Astrocyte (in vitro differentiated cells and primary cell): Measurements from ENCODE around the gene CCNL2. TPM values are rescaled to one million over a fixed set of nuclear protein-coding genes. Genes with fewer than 3 reads are reported as not detected.
A peak's percentile ranks its signal among the peaks of the same experiment; 100 is the strongest.

Experiments used
- DNase-seq: peaks from one replicate; pipeline ENCODE4 v3.0.0-alpha.2; 2010; ENCODE audit warnings: low read depth
- FAIRE-seq: peaks from 2 replicates; lab custom pipeline; 2011; peaks lifted over from hg19 to GRCh38; lab: Jason Lieb, UNC
- H2AFZ ChIP-seq: 2 replicates; pipeline ENCODE4 v1.6.0; 2012; ENCODE audit warnings: low read depth, low read length, inconsistent platforms
- H3K27ac ChIP-seq: 2 replicates; pipeline ENCODE4 v1.5.1; 2011; ENCODE audit warnings: low read depth, low read length, inconsistent platforms
- H3K27me3 ChIP-seq: 2 replicates; pipeline ENCODE4 v1.6.0; 2011; ENCODE audit warnings: low read length, inconsistent platforms; ENCODE audit not compliant: insufficient read depth
- H3K36me3 ChIP-seq: 2 replicates; pipeline ENCODE4 v1.5.1; 2011; ENCODE audit warnings: low read length, inconsistent platforms; ENCODE audit not compliant: insufficient read depth
- H3K4me1 ChIP-seq: 2 replicates; pipeline ENCODE4 v1.5.1; 2011; ENCODE audit warnings: low read length, inconsistent platforms; ENCODE audit not compliant: insufficient read depth
- H3K4me2 ChIP-seq: 2 replicates; pipeline ENCODE4 v1.6.0; 2012; ENCODE audit warnings: low read length, inconsistent platforms
- H3K4me3 ChIP-seq: 2 replicates; pipeline ENCODE4 v1.5.1; 2011; ENCODE audit warnings: low read depth, mild to moderate bottlenecking, low read length, inconsistent platforms; ENCODE audit not compliant: insufficient read depth
- H3K79me2 ChIP-seq: 2 replicates; pipeline ENCODE4 v1.6.0; 2012; ENCODE audit warnings: mild to moderate bottlenecking, low read length, inconsistent platforms; ENCODE audit not compliant: insufficient read depth
- H3K9ac ChIP-seq: 2 replicates; pipeline ENCODE4 v1.6.0; 2012; ENCODE audit warnings: mild to moderate bottlenecking, low read length, inconsistent platforms
- H3K9me3 ChIP-seq: 2 replicates; pipeline ENCODE4 v1.5.1; 2012; ENCODE audit warnings: low read depth, mild to moderate bottlenecking, low read length, inconsistent platforms; ENCODE audit not compliant: insufficient read depth
- H4K20me1 ChIP-seq: 2 replicates; pipeline ENCODE4 v1.6.0; 2012; ENCODE audit warnings: low read length, inconsistent platforms; ENCODE audit not compliant: insufficient read depth
- H3K27ac Mint-ChIP-seq: one replicate; pipeline ENCODE4 v1.8.0; 2021; ENCODE audit warnings: mild to moderate bottlenecking, mixed read lengths; ENCODE audit not compliant: unreplicated experiment
- H3K27me3 Mint-ChIP-seq: one replicate; pipeline ENCODE4 v1.8.0; 2021; ENCODE audit warnings: low read depth, mixed read lengths; ENCODE audit not compliant: unreplicated experiment
- H3K36me3 Mint-ChIP-seq: one replicate; pipeline ENCODE4 v1.8.0; 2021; ENCODE audit warnings: low read depth, mixed read lengths; ENCODE audit not compliant: unreplicated experiment
- H3K4me1 Mint-ChIP-seq: one replicate; pipeline ENCODE4 v1.8.0; 2021; ENCODE audit warnings: low read depth, mixed read lengths; ENCODE audit not compliant: unreplicated experiment
- H3K4me3 Mint-ChIP-seq: one replicate; pipeline ENCODE4 v1.8.0; 2021; ENCODE audit warnings: mild to moderate bottlenecking, moderate library complexity, mixed read lengths; ENCODE audit not compliant: unreplicated experiment
- H3K9me3 Mint-ChIP-seq: one replicate; pipeline ENCODE4 v1.8.0; 2021; ENCODE audit warnings: mild to moderate bottlenecking, mixed read lengths; ENCODE audit not compliant: unreplicated experiment
- EZH2 ChIP-seq: IDR thresholded peaks from 2 replicates; pipeline ENCODE4 v1.6.1; 2012; ENCODE audit warnings: mild to moderate bottlenecking, low read length, inconsistent platforms; ENCODE audit not compliant: insufficient read depth
- total RNA-seq: library from RNA; stranded (reverse); gene quantifications from 2 replicates; pipeline ENCODE4 v1.2.1, GENCODE V29; 2021
- TF ChIP-seq, protein P1 (sequence below): IDR thresholded peaks from 2 replicates; pipeline ENCODE4 v1.5.1; 2011; ENCODE audit warnings: low read depth, mild to moderate bottlenecking, inconsistent platforms, low read length, moderate library complexity; ENCODE audit not compliant: insufficient read depth

Gene CCNL2
- total RNA-seq, 1 donor from 2014 or later, result 194 TPM

DNA sequence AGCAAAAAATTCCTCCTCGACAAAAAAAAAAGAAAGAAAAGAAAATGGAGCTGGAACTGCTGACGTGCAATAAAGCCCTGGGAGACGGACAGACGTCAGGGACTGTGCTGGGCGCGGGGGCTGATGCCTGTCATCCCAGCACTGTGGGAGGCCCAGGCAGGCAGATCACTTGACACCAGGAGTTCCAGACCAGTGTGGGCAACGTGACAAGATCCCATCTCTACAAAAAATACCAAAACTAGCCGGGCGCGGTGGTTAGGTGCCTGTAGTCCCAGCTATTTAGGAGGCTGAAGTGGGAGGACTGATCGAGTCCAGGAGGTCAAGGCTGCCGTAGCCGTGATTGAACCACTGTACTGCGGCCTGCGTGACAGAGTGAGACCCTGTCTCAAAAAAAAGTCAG lies 25.6 kb upstream of the CCNL2 start:
- DNase-seq (no peak), FAIRE-seq (no peak)
- Histone ChIP-seq H4K20me1 (no peaks in the 10 kb centered on the region), H3K27ac (no peak overlapping the region), H3K36me3 (no peaks in the 10 kb centered on the region), H3K4me3 (no peak overlapping the region), H3K9me3 (no peaks in the 10 kb centered on the region), H2AFZ (no peak overlapping the region), H3K9ac (no peak overlapping the region), H3K4me1 (peaks cover 12% of the 10 kb centered on the region), H3K27me3 (no peaks in the 10 kb centered on the region), H3K4me2 (no peak overlapping the region), H3K79me2 (no peaks in the 10 kb centered on the region)
- Mint-ChIP-seq H3K4me3 (no peak overlapping the region), H3K4me1 (peaks cover 16% of the 10 kb centered on the region), H3K27me3 (peaks cover 2% of the 10 kb centered on the region), H3K36me3 (no peaks in the 10 kb centered on the region), H3K9me3 (no peaks in the 10 kb centered on the region), H3K27ac (no peak overlapping the region)
- TF ChIP-seq EZH2, result no peak
- TF ChIP-seq, protein P1, sequence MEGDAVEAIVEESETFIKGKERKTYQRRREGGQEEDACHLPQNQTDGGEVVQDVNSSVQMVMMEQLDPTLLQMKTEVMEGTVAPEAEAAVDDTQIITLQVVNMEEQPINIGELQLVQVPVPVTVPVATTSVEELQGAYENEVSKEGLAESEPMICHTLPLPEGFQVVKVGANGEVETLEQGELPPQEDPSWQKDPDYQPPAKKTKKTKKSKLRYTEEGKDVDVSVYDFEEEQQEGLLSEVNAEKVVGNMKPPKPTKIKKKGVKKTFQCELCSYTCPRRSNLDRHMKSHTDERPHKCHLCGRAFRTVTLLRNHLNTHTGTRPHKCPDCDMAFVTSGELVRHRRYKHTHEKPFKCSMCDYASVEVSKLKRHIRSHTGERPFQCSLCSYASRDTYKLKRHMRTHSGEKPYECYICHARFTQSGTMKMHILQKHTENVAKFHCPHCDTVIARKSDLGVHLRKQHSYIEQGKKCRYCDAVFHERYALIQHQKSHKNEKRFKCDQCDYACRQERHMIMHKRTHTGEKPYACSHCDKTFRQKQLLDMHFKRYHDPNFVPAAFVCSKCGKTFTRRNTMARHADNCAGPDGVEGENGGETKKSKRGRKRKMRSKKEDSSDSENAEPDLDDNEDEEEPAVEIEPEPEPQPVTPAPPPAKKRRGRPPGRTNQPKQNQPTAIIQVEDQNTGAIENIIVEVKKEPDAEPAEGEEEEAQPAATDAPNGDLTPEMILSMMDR, result no peak

- Mint-ChIP-seq H3K4me3 (peak overlapping the region; percentile 50), H3K9me3 (no peaks in the 10 kb centered on the region), H3K4me1 (peaks cover 13% of the 10 kb centered on the region), H3K27ac (peak overlapping the region; percentile 87), H3K36me3 (peaks cover 3% of the 10 kb centered on the region), H3K27me3 (peaks cover 2% of the 10 kb centered on the region)
- peaks cover 12% of the 10 kb centered on the region for H3K4me1 ChIP-seq
- DNase-seq (no peak), FAIRE-seq (no peak)
- no peak overlapping the region for H3K27ac ChIP-seq
- no peak for TF ChIP-seq EZH2
- TF ChIP-seq, protein P1, result no peak
- no peak overlapping the region for H3K4me3 ChIP-seq
- no peaks in the 10 kb centered on the region for H3K27me3 ChIP-seq
- no peaks in the 10 kb centered on the region for H3K36me3 ChIP-seq
- no peaks in the 10 kb centered on the region for H3K9me3 ChIP-seq
- H2AFZ ChIP-seq, result no peak overlapping the region
- H4K20me1 ChIP-seq, result no peaks in the 10 kb centered on the region
- peak overlapping the region; percentile 4 for H3K4me2 ChIP-seq
- no peaks in the 10 kb centered on the region for H3K79me2 ChIP-seq
- no peak overlapping the region for H3K9ac ChIP-seq
These were observed 24.1 kb upstream of the CCNL2 start for GRCh38 chr1:1423245-1423597.

GRCh38 chr1:1422465-1423244 lies 23.5 kb upstream of the CCNL2 start:
- Mint-ChIP-seq H3K4me3 (peak overlapping the region; percentile 50), H3K27ac (peak overlapping the region; percentile 87), H3K4me1 (peaks cover 14% of the 10 kb centered on the region), H3K27me3 (peaks cover 2% of the 10 kb centered on the region), H3K36me3 (peaks cover 3% of the 10 kb centered on the region), H3K9me3 (no peaks in the 10 kb centered on the region)
- peaks cover 12% of the 10 kb centered on the region for H3K4me1 ChIP-seq
- no peaks in the 10 kb centered on the region for H3K36me3 ChIP-seq
- no peaks in the 10 kb centered on the region for H3K9me3 ChIP-seq
- H3K9ac ChIP-seq, result no peak overlapping the region
- H3K27ac ChIP-seq, result no peak overlapping the region
- TF ChIP-seq EZH2, result no peak
- TF ChIP-seq, protein P1, result no peak
- no peaks in the 10 kb centered on the region for H4K20me1 ChIP-seq
- H3K4me3 ChIP-seq, result no peak overlapping the region
- no peaks in the 10 kb centered on the region for H3K79me2 ChIP-seq
- FAIRE-seq (no peak), DNase-seq (peak; percentile 54)
- peak overlapping the region; percentile 62 for H2AFZ ChIP-seq
- no peaks in the 10 kb centered on the region for H3K27me3 ChIP-seq
- H3K4me2 ChIP-seq, result peak overlapping the region; percentile 16
